Progenitor cell of endocrine pancreas (in vitro differentiated cells): ENCODE measurements around the gene COPS4. TPM values are rescaled to one million over a fixed set of nuclear protein-coding genes. Genes with fewer than 3 reads are reported as not detected.
"Not testable (repeated sequence)": the region's sequence is repeated elsewhere in the genome, so short reads cannot be mapped to it uniquely, and the experiment has no call there.

ENCODE experiments used
- DNase-seq: peaks from one replicate; pipeline ENCODE4 v3.0.0; 2021; ENCODE audit warnings: low spot score; ENCODE audit not compliant: unreplicated experiment
- H3K27ac Mint-ChIP-seq: 2 replicates; pipeline ENCODE4 v1.8.0; 2021; ENCODE audit warnings: mild to moderate bottlenecking, moderate library complexity, mixed read lengths
- H3K27me3 Mint-ChIP-seq: 2 replicates; pipeline ENCODE4 v1.8.0; 2021; ENCODE audit warnings: mixed read lengths
- H3K36me3 Mint-ChIP-seq: 2 replicates; pipeline ENCODE4 v1.8.0; 2022; ENCODE audit warnings: mixed read lengths; ENCODE audit not compliant: insufficient read depth
- H3K4me1 Mint-ChIP-seq: 2 replicates; pipeline ENCODE4 v1.8.0; 2021; ENCODE audit warnings: low read depth, mixed read lengths
- H3K4me3 Mint-ChIP-seq: 2 replicates; pipeline ENCODE4 v1.8.0; 2021; ENCODE audit warnings: low read depth, mild to moderate bottlenecking, moderate library complexity, mixed read lengths
- H3K9me3 Mint-ChIP-seq: 2 replicates; pipeline ENCODE4 v1.8.0; 2021; ENCODE audit warnings: low read depth, mixed read lengths
- long read RNA-seq: library from polyadenylated mRNA; unstranded; transcript quantifications from one replicate; pipeline ENCODE4 v2.0.0, GENCODE V29; 2020
- total RNA-seq: library from RNA; stranded (reverse); gene quantifications from 2 replicates; pipeline ENCODE4 v1.2.1, GENCODE V29; 2021
- TF ChIP-seq, protein P1 (sequence below): fragments of 200-600 bp; sonication (generic); IDR thresholded peaks from one replicate; pipeline ENCODE4 v1.5.0; 2021; ENCODE audit warnings: antibody characterized with exemption, mild to moderate bottlenecking; ENCODE audit not compliant: unreplicated experiment

The COPS4 gene
- 36.4 and 42.7 TPM in 2 replicates for total RNA-seq
- long read RNA-seq, transcript COPS4-202 (11 exons, 1,702 nt), result minor isoform, 6 of 351 reads
- long read RNA-seq, transcript COPS4-209 (11 exons, 1,695 nt), result minor isoform, 22 of 351 reads
- long read RNA-seq, transcript COPS4-201 (10 exons, 1,744 nt), result major isoform, 314 of 351 reads
- long read RNA-seq, partial matches to known transcripts, result 3 of 351 reads
- long read RNA-seq, other reads (novel, unspliced or antisense), result 4 of 351 reads

DNA sequence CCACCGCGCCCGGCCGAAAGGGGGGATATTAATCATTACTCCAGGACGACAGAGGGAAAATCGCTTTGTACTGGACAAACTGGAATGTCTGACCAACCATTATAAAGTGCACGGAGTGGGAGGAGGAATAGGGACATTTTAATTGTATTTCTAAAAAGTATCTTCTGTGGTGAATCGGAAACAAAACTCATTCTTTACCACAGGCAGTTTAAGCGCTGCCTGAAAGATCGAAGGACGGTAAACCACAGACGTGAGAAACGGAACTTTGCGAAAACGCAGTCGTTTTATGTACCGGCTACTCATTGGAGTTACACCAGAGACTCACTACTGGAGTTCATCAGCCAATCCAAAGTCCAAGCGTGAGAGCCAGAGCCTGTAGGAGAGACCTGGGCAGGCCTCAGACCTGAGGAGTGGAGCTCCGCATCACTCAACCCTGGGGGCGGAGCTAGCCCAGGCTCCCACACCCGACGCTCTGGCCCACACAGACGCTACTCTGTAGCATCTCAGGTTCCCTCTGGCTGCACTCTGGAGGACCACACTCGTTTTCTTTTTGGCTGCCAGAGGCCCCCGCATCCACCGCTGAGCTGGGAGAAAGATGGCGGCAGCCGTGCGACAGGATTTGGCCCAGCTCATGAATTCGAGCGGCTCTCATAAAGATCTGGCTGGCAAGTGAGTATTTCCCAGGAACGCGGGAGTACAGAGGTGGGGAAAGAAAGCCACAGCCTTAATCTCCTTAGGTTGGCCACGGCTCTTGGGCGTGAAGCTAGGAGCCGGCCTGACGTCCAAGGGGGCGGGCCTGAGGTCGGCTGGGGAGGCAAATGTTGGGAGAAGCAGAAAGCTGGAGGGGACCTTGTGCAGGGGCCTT, at the start of gene COPS4:
TSS of gene COPS4 (plus strand) at position 554 of the 865 bp plus-strand sequence. CDS start at position 596, 42 bp downstream.
- peak; percentile 87 for DNase-seq
- Mint-ChIP-seq H3K36me3 (no peaks in the 10 kb centered on the region), H3K27ac (peak within 1 kb of the TSS; percentile 99), H3K9me3 (no peaks in the 10 kb centered on the region), H3K27me3 (peaks cover 7% of the 10 kb centered on the region), H3K4me1 (peaks cover 21% of the 10 kb centered on the region), H3K4me3 (peak within 1 kb of the TSS; percentile 99)
- TF ChIP-seq, protein P1, sequence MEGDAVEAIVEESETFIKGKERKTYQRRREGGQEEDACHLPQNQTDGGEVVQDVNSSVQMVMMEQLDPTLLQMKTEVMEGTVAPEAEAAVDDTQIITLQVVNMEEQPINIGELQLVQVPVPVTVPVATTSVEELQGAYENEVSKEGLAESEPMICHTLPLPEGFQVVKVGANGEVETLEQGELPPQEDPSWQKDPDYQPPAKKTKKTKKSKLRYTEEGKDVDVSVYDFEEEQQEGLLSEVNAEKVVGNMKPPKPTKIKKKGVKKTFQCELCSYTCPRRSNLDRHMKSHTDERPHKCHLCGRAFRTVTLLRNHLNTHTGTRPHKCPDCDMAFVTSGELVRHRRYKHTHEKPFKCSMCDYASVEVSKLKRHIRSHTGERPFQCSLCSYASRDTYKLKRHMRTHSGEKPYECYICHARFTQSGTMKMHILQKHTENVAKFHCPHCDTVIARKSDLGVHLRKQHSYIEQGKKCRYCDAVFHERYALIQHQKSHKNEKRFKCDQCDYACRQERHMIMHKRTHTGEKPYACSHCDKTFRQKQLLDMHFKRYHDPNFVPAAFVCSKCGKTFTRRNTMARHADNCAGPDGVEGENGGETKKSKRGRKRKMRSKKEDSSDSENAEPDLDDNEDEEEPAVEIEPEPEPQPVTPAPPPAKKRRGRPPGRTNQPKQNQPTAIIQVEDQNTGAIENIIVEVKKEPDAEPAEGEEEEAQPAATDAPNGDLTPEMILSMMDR, result peak; percentile 28

DNA sequence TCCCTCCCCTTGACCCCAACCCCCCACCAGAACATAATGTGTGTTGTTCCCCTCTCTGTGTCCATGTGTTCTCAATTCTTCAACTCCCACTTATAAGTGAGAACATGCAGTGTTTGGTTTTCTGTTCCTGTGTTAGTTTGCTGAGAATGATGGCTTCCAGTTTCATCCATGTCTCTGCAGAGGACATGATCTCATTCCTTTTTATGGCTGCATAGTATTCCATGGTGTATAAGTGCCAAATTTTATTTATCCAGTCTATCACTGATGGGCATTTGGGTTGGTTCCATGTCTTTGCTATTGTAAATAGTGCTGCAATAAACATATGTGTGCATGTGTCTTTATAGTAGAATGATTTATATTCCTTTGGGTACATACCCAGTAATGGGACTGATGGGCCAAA, 47.5 kb upstream of the COPS4 start:
- not testable (repeated sequence) for H3K4me1 Mint-ChIP-seq

DNA sequence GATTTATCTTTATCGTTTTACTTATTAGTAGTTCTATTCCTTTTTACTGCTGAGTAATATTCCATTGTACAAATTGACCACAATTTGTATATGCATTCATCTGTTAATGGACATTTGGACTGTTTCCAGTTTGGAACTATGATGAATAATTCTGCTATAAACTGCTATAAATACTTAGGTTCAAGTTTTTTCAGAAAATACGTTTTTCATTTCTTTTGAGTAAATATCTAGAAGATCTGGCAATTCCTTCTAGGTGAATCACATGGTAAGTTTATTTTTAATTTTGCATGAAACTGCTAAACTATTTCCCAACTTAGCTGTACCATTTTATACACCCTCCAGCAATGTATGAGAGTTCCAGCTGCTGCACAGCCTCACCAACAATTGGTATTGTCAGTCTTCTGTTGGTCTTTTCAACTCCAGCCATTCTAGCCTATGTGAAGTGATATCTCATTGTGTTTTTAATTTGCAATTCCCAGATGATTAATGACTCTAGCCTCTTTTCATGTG, 46.6 kb upstream of the COPS4 start:
- Mint-ChIP-seq H3K4me3 (no peak overlapping the region), H3K9me3 (peaks cover 6% of the 10 kb centered on the region), H3K36me3 (peaks cover 18% of the 10 kb centered on the region), H3K4me1 (peaks cover 8% of the 10 kb centered on the region), H3K27me3 (no peaks in the 10 kb centered on the region), H3K27ac (no peak overlapping the region)
- DNase-seq, result no peak
- TF ChIP-seq, protein P1, result no peak

More for the DNA sequence above, 47.5 kb upstream of the COPS4 start:
- H3K36me3 Mint-ChIP-seq, result peaks cover 18% of the 10 kb centered on the region
- DNase-seq, H3K27ac Mint-ChIP-seq, H3K4me3 Mint-ChIP-seq, H3K27me3 Mint-ChIP-seq, H3K9me3 Mint-ChIP-seq: not testable (repeated sequence)

DNA sequence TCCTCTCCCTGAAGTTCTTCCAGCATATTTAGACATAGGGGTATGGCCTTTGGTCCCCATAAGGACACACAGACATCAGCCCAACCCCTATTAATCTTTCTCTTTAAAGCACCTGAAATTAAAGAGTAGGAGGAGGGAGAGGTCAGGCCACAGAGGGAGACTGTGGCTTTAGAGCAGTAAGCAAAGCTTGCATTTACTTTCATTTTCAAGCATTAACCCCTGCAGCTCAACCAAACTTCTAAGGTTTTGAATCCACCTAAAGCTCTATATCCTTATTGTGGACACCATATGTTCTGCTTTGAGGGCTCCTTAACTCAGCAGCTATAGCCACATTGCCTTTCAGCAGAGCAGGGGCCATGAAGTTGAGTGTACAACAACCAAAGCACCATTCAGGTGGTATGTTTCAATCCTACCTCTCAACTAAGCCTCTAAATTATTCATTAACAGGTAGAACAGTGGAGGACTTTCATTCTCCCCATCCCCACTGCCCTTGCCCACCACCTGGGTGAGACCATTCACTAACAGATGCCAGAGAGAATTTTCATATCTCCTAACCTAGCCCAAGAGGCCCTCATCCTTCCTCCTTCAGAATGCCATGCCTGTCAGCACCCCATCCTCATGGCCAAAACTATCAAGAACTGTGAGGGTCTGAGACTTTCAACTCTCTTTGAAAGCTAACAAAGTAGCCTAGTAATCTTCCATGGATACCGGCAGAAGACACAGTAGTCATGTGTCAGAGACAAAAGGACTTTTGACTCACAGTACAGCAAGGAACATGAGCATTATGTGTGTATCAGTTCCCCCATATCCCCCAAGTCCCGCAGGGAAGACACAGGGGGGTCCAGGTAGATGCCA, 45.2 kb upstream of the COPS4 start:
- peaks cover 6% of the 10 kb centered on the region for H3K9me3 Mint-ChIP-seq
- TF ChIP-seq, protein P1, result no peak
- H3K27ac Mint-ChIP-seq, result peak overlapping the region; percentile 56
- peaks cover 14% of the 10 kb centered on the region for H3K36me3 Mint-ChIP-seq
- no peak overlapping the region for H3K4me3 Mint-ChIP-seq
- peaks cover 8% of the 10 kb centered on the region for H3K4me1 Mint-ChIP-seq
- DNase-seq, result no peak
- H3K27me3 Mint-ChIP-seq, result no peaks in the 10 kb centered on the region

DNA sequence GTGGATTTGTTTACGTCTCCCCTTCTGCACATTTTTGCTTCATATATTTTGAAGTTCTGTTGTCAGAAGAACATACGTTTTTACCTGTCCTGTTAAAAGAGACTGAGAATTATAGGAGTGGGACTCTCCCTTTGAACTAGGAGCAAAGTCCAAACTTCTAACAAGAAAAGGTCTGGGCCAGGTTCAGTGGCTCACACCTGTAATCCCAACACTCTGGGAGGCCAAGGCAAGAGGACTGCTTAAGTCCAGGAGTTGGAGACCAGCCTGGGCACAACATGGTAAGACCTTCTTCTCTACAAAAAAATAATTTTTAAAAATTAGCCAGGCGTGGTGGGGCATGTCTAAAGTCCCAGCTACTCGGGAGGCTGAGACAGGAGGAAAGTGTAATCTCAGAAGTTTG, 40.1 kb upstream of the COPS4 start:
- Mint-ChIP-seq H3K4me1 (peaks cover 6% of the 10 kb centered on the region), H3K4me3 (no peak overlapping the region), H3K9me3 (peaks cover 4% of the 10 kb centered on the region), H3K36me3 (peaks cover 8% of the 10 kb centered on the region), H3K27ac (peak overlapping the region; percentile 49), H3K27me3 (no peaks in the 10 kb centered on the region)
- no peak for DNase-seq
- TF ChIP-seq, protein P1, result no peak
